ENCODE data around the gene UQCC5. TPM values are rescaled to one million over a fixed set of nuclear protein-coding genes. Genes with fewer than 3 reads are reported as not detected.

The UQCC5 gene
- polyA plus RNA-seq, 1 donor: 12.2 TPM

GRCh38 chr3:52504977-52505376 lies 31.4 kb upstream of the UQCC5 start:
- DNase-seq: no peak

- DNase-seq: no peak
Measured at GRCh38 chr3:52506266-52506966, 30.0 kb upstream of the UQCC5 start.

- DNase-seq: no peak
Measured at GRCh38 chr3:52507359-52507758, 29.0 kb upstream of the UQCC5 start.

GRCh38 chr3:52509753-52510328 lies 26.6 kb upstream of the UQCC5 start:
- no peak for DNase-seq

GRCh38 chr3:52511509-52511908 lies 24.9 kb upstream of the UQCC5 start:
- DNase-seq: no peak

- no peak for DNase-seq
Measured at GRCh38 chr3:52512105-52512504, 24.3 kb upstream of the UQCC5 start.

GRCh38 chr3:52512727-52513126 lies 23.7 kb upstream of the UQCC5 start:
- no peak for DNase-seq

- DNase-seq: no peak
Measured at GRCh38 chr3:52513281-52513680, 23.1 kb upstream of the UQCC5 start.

- no peak for DNase-seq
Measured at GRCh38 chr3:52514576-52514975, 21.8 kb upstream of the UQCC5 start.

GRCh38 chr3:52515192-52515591 lies 21.2 kb upstream of the UQCC5 start:
- no peak for DNase-seq

GRCh38 chr3:52516509-52517195 lies 19.8 kb upstream of the UQCC5 start:
- no peak for DNase-seq

- DNase-seq: no peak
Measured at GRCh38 chr3:52517796-52518722, 18.3 kb upstream of the UQCC5 start.

- DNase-seq: no peak
Measured at GRCh38 chr3:52518723-52519444, 17.5 kb upstream of the UQCC5 start.

- no peak for DNase-seq
Measured at GRCh38 chr3:52519445-52520140, 16.8 kb upstream of the UQCC5 start.

- no peak for DNase-seq
Measured at GRCh38 chr3:52520141-52520667, 16.2 kb upstream of the UQCC5 start.

- no peak for DNase-seq
Measured at GRCh38 chr3:52520716-52521487, 15.5 kb upstream of the UQCC5 start.

GRCh38 chr3:52521488-52521824 lies 14.9 kb upstream of the UQCC5 start:
- no peak for DNase-seq

GRCh38 chr3:52521881-52522650 lies 14.3 kb upstream of the UQCC5 start:
- no peak for DNase-seq

- DNase-seq: no peak
Measured at GRCh38 chr3:52522651-52523251, 13.7 kb upstream of the UQCC5 start.
